ENCODE measurements around the gene CDC45.

GRCh38 chr22:19480789-19481188, 1.1 kb downstream of the CDC45 start:
- TF ChIP-seq GATA2 (IDR thresholded peaks at IDR 0.05; ENCODE audit: low read depth, low read length), result no peak
- no peak for TF ChIP-seq GATA3 (IDR thresholded peaks at IDR 0.05; ENCODE audit: low read depth, low read length)

Measured in SH-SY5Y (cell line).